Right kidney (tissue), 1 donor: ENCODE data around the gene WDFY4.
A peak's percentile ranks its signal among the peaks of the same experiment; 100 is the strongest.

Source experiments
- DNase-seq: peaks from one replicate; pipeline ENCODE4 v3.0.0-alpha.2; 2016

The WDFY4 gene

GRCh38 chr10:48999346-48999745 is 314.7 kb downstream of the WDFY4 start:
- DNase-seq: no peak

DNA sequence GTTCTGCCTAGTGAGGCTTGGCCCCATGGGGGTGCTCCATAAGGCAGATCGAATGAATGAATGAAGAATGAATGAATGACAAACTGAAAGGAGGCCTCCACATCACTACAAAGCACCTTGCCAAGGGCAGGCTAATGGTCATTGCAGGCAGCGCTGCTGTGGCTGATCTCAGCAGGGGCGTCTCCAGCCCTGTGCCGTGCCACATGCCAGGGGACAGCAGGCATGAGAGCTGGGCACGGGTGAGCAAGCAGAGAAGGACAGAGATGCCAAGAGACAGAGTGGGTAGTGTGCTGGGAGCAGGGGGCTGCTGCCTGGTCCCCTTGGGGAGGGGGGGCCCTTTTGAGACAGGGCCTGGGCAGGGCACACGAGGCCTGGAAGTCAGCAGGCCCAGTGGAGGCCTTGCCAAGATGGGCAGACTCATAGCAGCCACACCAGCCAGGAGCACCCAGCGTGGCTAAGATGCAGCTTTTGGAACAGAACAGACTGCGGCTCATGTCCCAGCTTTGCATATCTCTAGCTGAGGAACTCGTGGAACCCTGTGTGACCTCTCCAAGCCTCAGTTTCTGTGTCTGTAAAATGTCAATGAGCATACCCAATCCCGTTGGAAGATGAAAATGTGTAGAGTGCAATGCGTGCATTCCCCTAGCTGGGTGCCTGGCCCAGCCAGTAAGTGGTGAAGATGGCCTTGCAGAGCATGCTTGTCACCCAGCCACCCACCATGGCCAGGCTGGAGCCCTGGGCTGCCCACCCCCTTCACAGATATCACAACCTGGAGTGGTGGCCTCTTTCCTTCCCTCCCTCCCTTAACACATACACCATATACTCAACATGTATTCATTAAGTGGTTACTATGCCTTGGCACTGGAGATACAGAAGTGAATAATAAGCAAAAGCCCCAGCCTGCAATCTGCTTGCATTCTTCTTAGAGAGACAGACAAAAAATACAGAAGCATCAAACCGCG is 316.0 kb downstream of the WDFY4 start:
- no peak for DNase-seq

GRCh38 chr10:49001402-49001801 is 316.7 kb downstream of the WDFY4 start:
- DNase-seq: no peak

- no peak for DNase-seq
These were observed 317.4 kb downstream of the WDFY4 start for GRCh38 chr10:49001870-49002672.

DNA sequence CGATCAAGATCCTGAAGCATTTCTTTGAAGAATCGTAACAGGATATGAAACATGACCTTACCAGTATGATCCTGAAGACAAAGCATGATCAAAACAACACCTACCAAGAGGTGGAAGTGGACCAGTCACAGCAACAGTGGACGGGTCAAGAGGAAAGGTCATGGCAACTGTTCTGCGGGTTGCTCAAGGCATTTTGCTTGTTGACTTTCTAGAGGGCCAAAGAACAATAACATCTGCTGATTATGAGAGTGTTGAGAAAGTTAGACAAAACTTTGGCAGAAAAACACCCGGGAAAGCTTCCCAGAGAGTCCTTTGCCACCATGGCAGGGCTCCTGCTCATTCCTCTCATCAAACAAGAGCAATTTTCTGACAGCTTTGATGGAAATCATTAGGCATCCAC is 320.6 kb downstream of the WDFY4 start:
- DNase-seq: no peak

DNA sequence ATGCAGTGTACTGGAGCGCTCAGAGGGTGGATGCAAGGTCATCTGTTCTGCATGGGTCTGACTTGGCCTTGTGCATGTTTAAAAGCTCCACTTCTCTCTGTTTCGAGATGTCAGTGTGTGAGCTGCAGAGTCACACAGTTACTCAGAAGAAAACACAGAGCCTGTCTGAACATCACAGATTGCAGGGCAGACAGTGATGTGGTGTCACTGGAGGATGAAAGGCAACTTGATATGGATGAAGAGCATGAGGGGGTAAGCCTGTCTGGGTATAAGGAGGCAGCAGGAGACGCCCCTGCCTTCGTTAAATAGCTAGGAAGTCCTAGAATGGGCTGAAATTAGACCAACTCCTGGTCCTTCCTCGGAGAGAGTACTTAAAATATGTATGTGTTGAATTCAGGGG is 322.5 kb downstream of the WDFY4 start:
- no peak for DNase-seq

DNA sequence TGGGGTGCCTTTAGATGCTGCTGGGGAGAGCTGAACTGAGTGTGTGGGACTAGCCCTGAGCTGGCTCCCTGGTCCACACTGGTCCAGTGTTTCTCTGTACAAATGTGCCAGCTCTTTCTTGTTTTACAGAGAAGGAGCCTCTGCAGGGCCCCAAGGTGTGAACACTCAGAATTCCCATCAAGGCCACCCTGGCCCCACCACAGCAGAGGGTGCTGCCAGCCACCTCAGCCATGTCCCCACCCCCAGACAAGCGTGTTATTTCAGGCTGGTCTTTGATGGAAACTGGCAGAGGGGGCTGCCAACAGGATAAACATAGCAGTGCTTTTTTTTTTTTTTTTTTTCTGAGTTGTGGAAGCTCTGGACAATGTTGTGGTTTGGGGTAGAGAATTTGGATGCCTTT is 323.4 kb downstream of the WDFY4 start:
- DNase-seq: no peak

DNA sequence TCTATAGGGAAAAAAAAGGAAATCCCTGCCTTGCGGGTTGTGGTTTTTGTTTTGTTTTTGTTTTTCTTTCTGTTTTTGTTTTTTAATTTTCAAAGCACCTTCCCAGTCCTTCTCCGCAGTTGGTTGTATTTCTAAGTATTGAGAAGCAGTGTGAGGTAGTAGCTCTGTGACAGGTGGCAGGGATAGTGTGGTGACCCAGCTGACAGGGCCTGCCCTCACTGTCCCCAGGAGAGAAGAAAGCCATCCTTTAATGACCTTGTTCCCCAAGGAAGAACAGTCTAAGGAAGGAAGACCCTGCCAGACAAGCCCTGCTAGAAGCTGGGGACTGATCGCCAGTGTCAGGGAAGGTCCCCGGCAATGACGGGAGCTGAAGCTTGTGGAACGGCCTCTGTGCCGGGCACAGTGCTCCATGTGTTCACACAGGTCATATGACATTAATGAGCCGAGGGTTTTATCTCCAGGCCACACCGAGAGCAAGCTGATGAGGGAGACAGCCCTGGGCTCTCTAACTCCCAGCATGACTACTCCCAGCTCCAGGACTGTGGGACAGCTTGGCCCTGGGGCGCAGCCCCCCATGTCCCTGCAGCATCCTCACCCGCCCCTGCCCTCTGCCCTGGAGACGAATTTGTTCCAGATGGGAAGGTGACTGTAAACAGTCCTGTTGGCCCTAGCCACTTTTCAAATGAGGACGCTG is 324.0 kb downstream of the WDFY4 start:
- DNase-seq: no peak

- DNase-seq: peak; percentile 31
These were observed 324.7 kb downstream of the WDFY4 start for GRCh38 chr10:49009199-49009979.

DNA sequence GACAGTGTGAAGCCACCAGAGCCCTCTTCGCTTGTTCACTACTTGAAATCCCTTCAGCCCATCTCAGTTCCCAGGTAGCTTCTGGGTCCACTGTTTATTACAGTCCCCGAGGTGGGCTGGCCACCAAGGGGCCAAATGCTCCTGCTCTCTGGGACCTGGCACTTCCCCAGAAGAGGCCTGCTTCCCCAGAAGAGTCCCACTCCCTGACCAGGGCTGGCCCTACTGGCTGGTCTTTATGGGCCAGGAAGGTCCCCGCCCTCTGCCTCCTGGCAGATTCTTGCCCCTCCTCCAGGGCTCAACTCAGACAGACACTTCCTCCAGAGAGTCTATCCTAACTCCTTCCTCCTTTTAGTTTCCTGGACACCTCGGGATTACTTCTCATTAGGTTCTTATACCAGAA is 325.6 kb downstream of the WDFY4 start:
- no peak for DNase-seq

- no peak for DNase-seq
These were observed 326.2 kb downstream of the WDFY4 start for GRCh38 chr10:49010865-49011264.

- no peak for DNase-seq
These were observed 327.1 kb downstream of the WDFY4 start for GRCh38 chr10:49011756-49012155.

GRCh38 chr10:49012603-49013002 is 327.9 kb downstream of the WDFY4 start:
- no peak for DNase-seq

DNA sequence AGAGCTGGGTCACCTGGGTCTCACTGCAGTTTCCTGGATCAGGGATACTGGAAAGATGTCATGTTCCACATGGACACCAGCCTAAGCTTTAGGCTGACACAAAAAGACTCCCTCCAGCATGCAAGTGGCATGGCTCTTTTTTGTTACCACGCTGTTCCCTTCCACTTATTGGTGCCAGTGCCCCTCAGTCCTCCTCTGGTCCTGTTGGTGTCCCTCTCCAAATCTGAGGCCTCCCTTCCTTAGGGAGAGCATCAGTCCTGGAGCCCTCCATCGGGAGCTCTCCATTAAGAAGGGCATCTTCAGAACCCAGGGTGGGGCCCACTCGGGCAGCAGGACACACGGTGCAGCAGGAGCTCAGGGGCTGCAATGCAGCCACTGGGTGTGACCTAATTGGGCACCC is 331.0 kb downstream of the WDFY4 start:
- no peak for DNase-seq

DNA sequence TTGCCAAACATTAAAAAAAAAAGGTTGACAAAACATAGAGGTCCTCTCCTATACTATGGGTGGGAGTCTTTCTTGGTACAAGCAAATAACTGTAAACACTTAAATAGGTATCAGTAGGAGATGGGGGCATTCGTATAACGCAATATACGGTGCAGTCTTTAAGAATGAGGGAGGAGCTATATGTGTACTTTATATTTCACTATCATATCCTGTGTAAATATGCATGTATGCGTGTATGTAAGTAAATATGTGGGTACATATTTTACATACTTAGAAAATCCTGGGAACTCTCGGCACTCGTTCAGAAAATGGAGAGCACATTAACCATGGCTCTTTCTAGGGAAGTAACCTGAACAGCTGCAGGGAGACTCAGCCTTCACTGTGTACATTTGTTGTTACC is 337.0 kb downstream of the WDFY4 start:
- DNase-seq: no peak

GRCh38 chr10:49023071-49023470 is 338.4 kb downstream of the WDFY4 start:
- DNase-seq: no peak

- DNase-seq: no peak
These were observed 339.1 kb downstream of the WDFY4 start for GRCh38 chr10:49023752-49024151.

DNA sequence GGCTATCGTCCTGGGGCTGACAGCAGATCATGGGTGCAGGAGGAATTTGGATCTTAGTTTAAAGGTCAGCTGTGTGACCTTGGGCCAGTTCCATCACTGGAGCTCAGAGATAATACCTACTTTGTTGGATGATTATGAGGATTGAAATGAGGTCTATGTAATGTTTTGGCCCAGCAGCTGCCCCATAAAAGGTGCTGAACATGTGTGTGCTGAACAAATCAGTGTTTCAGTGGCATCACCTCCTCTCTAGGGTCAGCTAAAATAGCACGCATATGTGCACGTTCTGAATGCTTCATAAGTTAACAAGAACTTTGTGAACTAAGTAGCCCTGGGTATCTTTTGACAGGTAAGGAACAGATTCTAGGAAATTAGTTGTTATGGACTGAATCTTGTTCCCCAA is 339.8 kb downstream of the WDFY4 start:
- no peak for DNase-seq

GRCh38 chr10:49025347-49025983 is 340.8 kb downstream of the WDFY4 start:
- no peak for DNase-seq

- DNase-seq: no peak
These were observed 344.0 kb downstream of the WDFY4 start for GRCh38 chr10:49028639-49029038.

DNA sequence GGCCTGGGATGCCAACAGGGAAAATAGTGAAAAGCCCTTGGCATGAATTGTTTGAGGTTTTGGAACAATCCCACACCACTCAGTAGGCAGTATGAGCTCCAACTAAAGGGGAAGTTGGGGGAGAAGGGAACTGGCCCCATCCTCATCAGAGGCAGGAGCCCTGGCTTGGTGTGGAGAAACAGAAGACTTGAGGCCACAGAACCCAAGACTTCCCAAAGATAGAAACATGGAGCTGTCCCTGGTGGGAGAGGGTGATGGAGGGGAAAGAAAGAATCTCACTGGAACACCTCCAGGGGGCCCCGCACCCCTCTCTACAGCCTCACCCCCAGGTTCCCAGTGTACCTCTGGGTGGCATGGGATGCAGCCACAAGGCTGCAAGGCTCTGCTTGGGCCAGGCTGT is 345.0 kb downstream of the WDFY4 start:
- no peak for DNase-seq
